GM18502 (cell line): ENCODE measurements around the gene MYO1C.

Experiments used
- ATAC-seq: cut with Tn5 transposase; IDR thresholded peaks from one replicate; pipeline ENCODE4 v1.9.1; 2021; ENCODE audit warnings: mild to moderate bottlenecking; ENCODE audit not compliant: unreplicated experiment, poor library complexity

Gene MYO1C

DNA sequence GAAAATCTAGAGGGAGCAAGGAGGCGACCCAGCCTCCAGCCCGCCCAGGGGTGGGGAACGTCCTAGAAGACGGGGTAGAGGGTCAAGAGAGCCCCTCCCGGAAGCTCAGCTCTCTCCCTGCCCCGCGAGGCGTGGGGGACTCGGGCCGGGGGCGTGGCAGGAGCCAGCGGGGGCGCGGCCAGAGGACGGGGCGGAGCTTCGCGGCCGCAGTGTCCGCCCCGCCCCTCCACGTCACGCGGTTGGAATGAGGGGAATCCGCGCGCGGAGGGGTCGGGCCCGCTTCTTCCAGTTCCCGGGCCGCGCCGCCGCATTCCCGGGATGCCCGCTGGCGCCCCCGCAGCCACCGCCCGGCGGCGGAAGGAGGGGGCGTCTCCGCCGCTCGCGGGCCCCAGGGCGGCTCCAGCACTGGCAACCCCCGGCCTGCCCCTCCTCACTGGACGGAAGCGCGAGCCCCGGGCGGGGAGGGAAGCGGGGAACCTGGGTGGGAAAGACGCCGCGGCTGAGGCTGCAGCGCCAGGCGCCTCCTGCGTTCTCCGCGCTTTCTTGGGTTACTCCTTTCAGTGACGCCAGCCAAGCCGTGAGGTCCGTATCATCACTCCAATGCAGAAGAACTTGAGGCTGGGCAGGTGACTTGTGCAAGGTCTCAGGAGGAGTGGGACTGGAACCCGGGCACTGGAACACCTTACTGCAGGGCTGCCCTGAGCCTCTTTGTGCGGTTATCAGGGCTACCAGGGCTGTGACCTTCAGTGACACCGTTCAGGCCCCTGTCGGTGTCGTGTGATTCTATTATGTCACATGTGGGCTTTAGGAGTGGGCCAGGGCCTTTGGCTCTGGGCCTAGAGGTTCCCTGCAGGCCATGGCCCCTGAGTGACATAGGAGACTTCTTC lies 4.3 kb downstream of the MYO1C start:
- ATAC-seq: peak; percentile 27

DNA sequence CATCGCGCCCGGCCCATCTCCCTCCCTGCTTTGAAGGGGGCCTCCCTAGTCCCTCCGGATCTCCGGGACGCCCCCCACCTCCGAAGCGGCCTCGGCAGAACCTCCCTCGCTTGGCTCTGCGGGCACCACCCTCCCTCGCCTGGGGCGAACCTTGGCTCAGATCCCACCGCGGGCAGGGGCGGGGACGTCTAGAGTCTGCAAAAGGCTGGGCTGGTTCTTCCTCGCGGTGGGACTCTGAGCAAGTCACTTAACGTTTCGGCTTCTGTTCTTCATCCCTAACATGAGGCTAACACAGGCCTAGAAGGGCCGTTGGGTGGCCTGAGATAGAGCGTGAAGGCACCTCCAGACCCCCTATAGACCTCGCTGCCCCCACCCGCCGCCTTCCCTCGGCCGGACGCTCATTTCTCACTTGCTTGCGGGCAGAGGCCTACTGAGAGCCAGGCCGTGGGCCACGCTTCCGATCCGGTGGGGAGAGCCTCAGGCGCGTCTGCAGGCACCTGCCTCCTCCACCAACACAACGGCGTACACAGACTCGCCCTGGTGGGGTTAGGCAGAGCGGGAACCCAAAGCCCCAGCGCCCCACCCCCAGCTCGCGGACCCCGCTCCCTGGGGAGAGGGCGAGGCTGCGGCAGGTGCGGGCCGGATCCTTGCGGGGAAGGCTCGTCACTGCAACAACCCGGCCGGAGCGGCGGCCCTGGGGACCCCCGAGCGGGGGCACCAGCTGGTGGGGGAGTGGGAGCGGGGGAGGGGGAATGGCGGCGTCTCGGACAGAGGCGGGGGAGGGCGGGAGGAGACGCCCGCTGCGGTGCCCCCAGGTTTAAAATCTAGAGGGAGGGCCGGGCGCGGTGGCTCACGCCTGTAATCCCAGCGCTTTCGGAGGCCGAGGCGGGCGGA lies 5.4 kb downstream of the MYO1C start:
- ATAC-seq: no peak

DNA sequence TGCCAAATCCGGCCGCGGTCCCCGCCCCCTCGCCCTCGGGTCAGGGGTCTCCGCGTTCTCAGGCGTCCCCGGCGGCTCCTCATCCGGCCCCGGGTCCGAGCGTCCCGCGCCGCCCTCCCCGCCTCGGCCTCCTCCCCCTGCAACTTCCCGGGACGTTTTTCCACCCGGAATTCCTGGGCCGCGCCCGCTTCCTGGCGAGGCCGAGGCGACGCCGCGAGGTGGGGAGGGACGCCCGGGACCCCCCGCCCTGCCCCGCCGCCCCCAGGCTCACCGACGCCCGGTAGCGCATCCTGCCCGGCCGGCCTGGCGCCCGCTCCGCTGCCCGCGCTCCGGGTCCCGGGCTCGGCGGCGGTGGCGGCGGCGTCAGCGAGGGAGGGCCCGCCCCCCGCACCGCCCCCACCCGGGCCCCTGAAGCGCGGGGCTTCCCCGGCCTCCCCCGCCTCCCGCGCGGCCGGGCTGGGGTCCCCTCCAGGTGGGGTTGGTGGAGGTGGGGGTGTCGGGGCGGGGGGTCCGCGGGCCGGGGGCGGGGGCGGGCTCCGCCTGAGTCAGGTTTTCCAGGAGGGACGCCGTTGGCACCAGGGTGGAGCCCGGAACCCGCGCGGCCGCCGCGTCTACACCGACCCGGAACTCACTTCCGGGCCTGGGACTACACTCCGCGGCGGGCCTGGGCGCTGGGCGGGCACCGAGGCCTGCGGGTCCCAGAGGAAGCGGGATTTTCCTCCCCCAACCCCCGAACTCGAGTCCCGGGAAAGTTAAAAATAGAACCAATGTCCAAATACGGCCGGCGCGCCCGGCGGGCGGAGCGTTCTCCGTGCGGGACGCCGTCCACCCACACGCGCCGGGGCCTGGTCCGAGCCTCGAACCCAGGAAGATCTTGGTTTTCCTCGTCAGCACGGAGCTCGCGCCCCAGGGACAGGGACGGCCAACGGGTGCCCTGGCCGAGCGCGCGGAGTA lies 6.8 kb downstream of the MYO1C start:
- peak; percentile 30 for ATAC-seq

DNA sequence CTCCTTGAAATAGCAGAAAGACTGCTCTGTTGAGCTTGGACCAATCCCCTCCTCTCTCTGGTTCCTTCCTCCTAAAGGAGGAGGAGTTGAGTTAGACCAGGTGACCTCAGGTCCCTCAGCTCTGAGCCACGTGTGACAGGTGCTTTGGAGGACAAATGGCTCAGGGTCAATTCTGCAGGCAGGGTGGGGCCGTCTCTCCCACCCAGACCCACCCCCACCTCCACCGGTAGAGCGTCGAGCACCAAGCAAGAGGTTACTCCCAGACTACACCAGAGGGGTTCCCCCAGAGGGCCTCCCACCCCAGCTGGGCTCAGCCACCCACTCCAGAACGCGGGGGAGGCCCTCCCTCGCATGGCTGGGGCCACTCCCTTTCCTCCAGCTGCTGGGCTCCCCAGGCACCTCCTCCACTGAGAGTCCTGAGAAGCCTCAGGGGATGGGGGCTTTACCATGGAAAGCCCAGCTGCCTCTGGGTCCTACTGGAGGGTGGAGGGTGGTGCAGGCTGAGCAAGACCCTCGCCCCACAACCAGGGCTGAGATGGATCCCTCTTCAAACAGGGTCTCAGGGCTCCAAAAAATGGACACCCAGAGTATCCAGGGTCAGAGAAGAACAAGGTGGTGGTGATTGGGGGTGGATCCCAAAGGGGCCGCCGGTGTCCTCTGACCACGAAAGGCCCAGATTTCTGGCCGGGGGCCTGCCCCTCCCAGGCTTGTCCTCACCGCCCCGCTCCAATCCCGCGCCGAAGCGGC lies 7.6 kb downstream of the MYO1C start:
- ATAC-seq: peak; percentile 44

DNA sequence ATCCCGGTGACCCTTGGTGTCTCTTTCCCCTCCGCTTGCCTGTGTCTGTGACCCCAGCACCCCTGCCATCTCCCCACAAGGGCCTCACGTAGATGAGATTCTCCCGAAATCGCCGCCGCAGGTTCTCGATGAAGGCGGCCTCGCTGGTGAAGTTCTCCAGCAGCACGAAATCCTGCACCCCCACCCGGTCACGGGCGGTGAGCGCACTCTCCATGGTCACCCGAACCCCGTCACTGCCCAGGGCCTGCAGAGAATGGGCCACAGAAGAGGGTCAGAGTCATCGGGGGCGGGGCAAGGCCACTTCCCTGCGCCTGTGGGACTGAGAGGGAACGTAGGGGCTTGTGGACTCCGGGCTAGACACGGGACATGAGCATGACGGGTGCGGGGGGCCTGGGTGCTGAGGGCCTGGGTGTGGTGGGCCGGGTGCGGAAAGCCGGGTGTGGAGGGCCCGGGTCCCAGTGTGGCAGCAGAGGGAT lies 8.4 kb downstream of the MYO1C start:
- no peak for ATAC-seq

DNA sequence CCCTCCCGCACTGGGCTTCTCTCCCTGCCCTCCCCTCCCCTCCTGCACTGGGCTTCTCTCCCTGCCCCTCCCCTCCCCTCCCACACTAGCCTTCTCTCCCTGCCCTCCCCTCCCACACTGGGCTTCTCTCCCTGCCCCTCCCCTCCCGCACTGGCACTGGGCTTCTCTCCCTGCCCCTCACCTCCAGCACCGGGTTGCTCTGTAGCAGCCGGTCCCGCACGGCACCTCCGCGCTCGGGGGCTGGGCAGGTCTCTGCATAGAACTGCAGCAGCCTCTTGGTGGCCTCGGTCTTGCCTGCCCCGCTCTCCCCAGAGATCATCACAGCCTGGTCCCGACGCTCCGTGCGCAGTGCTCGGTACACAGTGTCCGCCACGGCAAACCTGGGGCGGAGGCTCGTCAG lies 9.8 kb downstream of the MYO1C start:
- no peak for ATAC-seq

DNA sequence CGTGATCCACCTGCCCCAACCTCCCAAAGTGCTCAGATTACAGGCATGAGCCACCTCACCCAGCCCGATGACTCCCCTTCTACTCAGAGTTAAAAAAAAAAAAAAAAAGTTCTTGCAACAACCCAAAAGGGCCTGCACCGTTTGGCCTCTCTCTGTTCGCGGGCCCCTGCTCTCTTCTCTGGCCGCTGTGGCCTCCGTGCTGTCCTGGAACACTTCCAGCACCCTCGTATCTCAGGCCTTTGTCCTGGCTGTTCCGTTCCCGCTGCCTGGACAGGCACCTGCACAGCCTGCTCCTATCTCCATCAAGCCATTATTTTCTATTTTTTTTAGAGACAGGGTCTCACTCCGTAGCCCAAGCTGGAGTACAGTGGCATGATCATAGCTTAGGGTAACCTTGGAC lies 10.8 kb downstream of the MYO1C start:
- no peak for ATAC-seq

DNA sequence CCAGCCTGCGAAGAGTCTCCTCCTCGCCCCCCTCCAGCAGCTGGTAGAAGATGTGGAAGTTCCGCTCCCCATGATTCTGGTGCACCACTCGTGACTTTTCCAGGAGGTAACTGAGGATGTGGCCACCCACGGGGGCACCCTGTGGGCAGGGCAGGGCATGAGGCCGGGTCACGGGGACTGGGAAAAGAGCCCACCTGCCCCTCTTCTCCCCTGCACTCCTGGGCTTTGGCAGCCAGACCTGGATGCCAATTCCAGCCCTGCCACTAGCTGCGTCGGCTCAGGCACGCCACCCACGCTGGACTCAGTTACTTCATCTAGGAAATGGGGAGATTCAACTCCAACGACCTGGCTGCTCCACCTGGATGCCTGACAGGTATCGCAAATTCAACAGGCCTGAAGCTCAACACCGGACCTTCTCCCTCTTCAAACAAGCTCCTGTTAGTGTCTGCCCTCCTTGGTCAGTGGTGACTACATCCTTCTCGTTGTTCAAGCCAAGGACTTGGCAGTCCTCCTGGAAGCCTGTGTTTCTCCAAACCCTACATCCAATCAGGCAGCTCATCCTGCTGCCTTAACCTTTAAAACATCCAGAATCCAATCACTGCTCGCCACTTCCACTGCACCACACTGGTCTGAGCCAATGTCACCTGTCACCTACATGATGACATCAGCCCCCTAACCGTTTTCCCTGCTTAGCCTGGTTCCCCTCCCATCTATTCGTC lies 11.6 kb downstream of the MYO1C start:
- no peak for ATAC-seq

DNA sequence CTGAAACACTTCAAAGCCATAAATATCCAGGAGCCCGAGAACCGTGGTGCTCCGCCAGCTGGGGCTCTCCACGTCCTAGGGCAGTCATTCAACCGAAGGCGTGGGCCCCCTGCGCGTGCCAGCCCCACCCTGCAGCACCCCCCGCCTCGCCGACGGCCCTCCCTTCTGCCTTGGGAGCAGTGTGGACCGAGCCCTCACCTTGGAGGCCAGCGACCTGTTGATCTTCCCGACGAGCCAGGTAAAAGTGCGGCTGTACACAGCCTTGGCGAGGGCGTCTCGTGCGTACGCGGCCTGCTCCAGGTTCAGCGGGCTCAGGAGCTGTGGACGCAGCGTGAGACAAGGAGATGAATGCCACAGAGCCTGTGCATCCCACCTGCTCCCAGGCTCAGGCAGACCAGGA lies 14.1 kb downstream of the MYO1C start:
- ATAC-seq: no peak

DNA sequence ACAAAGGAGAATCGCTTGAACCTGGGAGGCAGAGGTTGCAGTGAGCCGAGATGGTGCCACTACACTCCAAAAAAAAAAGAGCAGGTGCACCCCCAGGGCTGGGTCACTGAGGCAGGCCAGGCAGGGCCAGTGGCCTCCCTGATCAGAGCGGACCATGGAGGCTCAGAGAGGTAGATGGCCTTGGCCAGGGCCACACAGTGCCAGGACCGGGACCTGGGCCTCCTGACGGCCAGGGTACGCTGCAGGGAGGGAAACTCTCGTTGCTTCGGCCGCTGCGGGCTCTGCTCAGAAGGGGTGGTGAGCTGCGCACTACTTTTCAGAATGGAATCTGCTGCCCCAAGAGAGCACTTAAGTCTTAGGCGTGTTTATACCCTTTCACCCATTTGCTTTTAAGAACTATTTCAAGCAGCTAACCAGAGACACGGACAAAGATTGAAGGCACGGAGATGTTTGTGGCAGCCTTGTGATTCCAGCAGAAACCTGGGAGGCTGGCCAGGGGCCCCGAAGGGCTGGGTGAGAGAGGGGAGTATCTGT lies 17.1 kb downstream of the MYO1C start:
- ATAC-seq: no peak

DNA sequence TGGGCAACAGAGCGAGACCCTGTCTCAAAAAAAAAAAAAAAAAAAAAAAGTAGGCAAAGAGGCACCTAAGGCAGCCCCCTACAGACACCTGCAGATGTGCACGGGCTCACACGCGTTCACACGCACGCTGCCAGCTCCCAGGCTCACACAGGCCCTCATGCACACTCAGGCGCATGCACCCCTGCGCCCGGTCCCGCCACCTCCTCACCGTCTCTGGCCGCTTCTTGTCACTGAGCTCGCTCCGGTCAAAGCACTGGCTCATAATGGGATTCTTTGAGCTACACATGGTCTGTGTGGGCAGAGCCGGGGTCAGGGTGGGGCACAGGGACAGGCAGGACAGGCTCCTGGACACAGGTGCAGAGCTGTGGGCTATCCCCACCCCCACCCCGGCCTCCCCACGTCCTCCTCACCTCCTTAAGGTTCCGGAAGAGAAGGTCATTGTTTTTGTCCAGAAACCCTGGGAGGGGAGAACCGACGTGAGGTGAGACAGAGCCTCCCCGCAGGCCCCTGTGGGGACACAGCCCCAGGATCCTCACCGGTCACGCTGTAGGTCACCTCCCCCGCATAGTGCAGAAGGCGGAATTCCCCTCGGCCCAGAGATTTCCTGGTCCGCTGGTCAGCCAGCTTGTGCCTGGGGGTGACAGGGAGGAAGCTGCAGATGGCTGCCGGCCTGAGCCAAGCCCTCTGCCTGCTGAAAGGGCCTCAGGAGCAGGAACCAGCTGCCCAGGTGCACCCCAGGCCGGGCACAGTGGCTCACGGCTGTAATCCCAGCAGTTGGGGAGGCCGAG lies 17.9 kb downstream of the MYO1C start:
- ATAC-seq: peak; percentile 52

DNA sequence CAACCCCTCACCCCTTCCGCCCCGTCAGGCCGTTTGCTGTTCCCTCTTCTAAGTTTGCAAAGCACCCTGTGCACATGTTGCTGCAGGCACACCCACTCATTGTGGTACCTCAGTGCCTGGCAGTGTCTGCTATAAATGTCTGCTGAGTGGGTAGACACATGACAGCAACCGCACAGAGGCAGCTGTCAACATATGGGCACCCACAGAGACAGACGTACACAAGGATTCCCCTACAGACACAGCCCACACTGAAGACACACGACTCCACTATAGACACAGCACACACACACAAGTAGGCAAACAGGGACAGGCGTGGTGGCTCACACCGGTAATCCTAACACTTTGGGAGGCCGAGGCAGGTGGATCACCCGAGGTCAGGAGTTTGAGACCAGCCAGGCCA lies 18.6 kb downstream of the MYO1C start:
- ATAC-seq: no peak

DNA sequence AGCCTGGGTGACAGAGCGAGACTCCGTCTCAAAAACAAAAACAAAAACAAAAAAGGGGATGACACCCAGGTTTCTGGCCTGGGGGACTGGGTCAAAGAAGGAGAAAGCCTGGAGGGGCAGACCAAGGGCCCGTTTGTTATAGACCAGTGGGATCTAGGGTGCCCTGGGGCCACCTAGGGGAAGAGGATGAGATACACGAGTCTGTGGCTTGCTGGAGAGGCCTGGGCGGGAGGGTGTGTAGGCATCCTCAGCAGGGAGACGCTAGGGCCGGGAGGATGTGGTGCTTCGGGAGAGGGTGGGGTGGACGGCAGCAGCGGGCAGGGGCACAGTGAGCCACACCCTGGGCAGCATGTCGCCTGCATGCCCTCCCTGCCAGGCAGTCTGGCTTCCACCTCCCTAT lies 19.3 kb downstream of the MYO1C start:
- no peak for ATAC-seq

DNA sequence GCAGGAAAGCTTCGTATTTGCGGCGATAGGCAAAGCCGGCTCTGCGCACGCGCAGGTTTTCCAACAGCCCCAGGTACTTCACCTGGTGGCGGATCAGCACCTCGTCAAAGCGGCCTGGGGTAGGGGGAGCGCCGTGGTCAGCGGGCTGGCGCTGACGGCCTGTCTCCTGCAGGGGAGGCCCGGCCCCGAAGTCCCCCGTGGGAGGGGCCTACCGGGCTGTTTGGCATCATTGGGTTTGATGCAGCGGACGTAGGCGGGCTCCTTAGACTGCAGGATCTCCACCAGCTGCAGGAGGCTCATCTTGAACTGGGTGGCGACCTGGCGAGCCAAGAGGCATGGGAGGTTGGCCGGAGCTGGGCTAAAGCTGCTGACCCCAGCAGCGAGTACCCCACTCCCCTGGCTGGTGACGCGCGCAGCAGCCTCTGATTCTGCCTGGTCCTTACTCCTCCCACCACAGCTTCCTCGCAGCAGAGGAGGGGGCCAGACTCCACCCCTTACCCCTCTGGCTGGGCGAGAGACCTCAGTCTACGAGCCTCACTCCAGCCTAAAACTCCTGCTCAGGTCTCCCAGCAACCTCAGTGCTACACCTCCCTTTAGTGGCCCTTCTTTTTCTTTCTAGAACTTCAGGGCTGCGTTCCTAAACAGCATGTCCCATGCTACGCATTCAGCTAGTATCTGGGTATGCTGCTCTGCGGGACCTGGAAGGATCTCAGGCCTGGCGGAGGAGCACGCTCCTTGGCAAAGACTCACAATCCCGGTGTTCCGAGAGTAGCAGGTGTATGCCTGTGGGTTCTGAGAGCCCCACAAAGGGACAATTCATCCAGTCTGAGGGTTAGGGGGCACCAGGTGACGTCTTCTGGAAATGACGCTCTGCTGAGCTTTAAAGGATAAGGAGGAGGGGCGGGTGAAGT lies 20.3 kb downstream of the MYO1C start:
- no peak for ATAC-seq

DNA sequence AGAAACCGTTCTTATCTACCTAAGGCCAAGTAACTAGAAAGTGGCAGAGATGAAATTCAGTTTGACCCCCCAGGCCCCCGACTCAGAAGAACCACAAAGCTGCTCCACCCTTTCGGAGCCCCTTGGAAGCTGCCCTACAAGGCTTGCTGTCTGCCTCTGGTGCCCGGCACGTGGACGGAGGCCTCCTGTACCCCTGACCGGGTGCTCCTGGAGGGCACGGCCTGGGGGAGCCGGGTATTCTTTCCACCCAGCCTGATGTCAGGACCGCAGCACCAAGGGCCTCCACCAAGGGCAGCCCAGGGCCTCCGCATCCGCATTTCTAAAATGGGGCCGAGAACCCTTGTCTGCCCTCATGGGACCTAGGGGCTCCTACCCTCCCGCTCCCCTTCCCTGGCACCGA lies 21.0 kb downstream of the MYO1C start:
- ATAC-seq: no peak

DNA sequence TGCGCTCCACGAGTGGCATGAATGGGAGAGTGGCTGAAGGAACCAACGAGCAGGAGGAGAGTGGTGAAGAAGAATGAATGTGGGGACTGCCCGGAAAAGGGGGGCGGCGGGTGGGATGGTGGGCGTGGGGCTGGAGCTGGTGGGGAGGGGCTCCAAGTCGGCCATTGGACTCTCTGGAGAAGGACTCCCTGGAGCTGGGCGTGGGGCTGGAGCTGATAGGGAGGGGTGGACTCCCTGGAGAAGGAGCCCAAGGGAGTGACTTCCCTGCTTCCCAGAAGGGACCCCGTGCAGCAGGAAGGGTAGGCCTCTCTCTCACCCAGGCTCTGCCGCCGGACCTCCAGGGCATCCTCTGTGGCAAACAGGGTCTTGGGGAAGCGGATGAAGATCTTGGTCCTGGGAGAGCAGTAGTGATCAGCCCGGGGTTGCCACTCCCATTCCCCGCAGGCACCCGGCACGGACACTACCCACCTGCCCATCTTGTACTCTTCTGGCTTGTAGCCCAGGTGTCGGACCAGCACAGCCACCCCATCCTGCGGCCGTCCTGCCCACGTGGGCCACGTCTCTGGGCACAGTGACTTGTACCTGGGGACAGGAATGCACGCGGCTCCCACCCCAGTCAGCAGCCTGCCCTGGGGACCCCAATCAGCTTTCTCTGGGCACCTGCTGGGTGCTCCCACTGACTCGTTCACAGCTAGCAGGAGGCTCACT lies 21.6 kb downstream of the MYO1C start:
- no peak for ATAC-seq
